OCI-LY3 (cell line): ENCODE data around the gene TEDC2.

Source experiments
- CTCF ChIP-seq: fragments of 200-600, 300-600 bp; sonication (generic); IDR thresholded peaks from 2 replicates; pipeline ENCODE4 v1.5.1; 2014; ENCODE audit warnings: antibody characterized with exemption, low read length, low read depth
- EZH2phosphoT487 ChIP-seq: fragments of 200-600 bp; shearing (Covaris generic); IDR thresholded peaks from 2 replicates; pipeline ENCODE4 v1.6.1; 2018; ENCODE audit warnings: antibody characterized with exemption, mixed run types, low read depth

DNA sequence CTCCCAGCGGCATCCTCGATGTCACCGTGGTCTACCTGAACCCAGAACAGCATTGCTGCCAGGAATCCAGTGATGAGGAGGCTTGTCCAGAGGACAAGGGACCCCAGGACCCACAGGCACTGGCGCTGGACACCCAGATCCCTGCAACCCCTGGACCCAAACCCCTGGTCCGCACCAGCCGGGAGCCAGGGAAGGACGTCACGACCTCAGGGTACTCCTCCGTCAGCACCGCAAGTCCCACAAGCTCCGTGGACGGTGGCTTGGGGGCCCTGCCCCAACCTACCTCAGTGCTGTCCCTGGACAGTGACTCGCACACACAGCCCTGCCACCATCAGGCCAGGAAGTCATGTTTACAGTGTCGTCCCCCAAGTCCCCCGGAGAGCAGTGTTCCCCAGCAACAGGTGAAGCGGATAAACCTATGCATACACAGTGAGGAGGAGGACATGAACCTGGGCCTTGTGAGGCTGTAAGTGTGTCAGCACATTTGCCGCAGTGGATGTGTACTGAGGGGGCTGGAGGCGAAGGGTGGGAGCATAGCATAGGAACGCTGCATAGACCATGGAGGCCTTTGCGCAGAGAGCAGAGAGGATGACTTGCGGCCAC is 3.3 kb upstream of the TEDC2 start:
- no peak for TF ChIP-seq CTCF
- no peak for TF ChIP-seq EZH2phosphoT487
